Loucy (cell line): Measurements from ENCODE around the gene SPI1.

ENCODE experiments used
- EZH2phosphoT487 ChIP-seq: fragments of 200-600 bp; IDR thresholded peaks from 2 replicates; pipeline ENCODE4 v1.6.1; 2018; ENCODE audit warnings: antibody characterized with exemption, mild to moderate bottlenecking, moderate library complexity, borderline replicate concordance
- TF ChIP-seq, protein P1 (sequence below): fragments of 200-600 bp; sonication (generic); conservative IDR thresholded peaks from 2 replicates; pipeline ENCODE4 v1.5.1; 2014; ENCODE audit warnings: mild to moderate bottlenecking, antibody characterized with exemption, low read length

DNA sequence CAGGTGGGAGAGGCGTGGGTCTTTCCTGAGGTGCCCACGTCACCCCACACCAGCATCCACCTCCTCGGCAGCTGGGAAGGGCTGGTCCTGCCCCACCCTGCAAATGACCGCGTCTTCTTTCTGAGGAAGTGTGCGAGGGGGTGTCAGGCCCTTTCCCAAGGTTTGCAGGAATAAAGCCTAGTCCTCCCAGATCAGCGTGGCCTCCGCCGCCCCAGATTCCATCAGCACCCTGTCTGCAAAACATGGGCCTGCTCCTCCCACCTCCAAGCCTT, 15.6 kb upstream of the SPI1 start:
- TF ChIP-seq, protein P1, sequence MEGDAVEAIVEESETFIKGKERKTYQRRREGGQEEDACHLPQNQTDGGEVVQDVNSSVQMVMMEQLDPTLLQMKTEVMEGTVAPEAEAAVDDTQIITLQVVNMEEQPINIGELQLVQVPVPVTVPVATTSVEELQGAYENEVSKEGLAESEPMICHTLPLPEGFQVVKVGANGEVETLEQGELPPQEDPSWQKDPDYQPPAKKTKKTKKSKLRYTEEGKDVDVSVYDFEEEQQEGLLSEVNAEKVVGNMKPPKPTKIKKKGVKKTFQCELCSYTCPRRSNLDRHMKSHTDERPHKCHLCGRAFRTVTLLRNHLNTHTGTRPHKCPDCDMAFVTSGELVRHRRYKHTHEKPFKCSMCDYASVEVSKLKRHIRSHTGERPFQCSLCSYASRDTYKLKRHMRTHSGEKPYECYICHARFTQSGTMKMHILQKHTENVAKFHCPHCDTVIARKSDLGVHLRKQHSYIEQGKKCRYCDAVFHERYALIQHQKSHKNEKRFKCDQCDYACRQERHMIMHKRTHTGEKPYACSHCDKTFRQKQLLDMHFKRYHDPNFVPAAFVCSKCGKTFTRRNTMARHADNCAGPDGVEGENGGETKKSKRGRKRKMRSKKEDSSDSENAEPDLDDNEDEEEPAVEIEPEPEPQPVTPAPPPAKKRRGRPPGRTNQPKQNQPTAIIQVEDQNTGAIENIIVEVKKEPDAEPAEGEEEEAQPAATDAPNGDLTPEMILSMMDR, result no peak
- TF ChIP-seq EZH2phosphoT487, result no peak
